ENCODE data around the gene BCAS3.

The BCAS3 gene

GRCh38 chr17:61072648-61073047, 395.0 kb downstream of the BCAS3 start:
- DNase-seq (ENCODE audit: low read depth in 2 of 2), result no peak
- no peak overlapping the region for H3K4me3 ChIP-seq (replicated peaks in 1 of 2; ENCODE audit: low read depth in 2 of 2, low read length in 2 of 2)
- no peak for TF ChIP-seq CTCF (IDR thresholded peaks at IDR 0.05; ENCODE audit: low read depth, low read length)

- TF ChIP-seq CTCF (IDR thresholded peaks at IDR 0.05; ENCODE audit: low read depth, low read length), result no peak
- no peak for DNase-seq (ENCODE audit: low read depth in 2 of 2)
- no peak overlapping the region for H3K4me3 ChIP-seq (replicated peaks in 1 of 2; ENCODE audit: low read depth in 2 of 2, low read length in 2 of 2)
Measured at GRCh38 chr17:61073131-61073530, 395.5 kb downstream of the BCAS3 start.

- no peak for TF ChIP-seq CTCF (IDR thresholded peaks at IDR 0.05; ENCODE audit: low read depth, low read length)
- no peak overlapping the region for H3K4me3 ChIP-seq (replicated peaks in 1 of 2; ENCODE audit: low read depth in 2 of 2, low read length in 2 of 2)
- peak in 1 of 2 donors; percentile 23 for DNase-seq (ENCODE audit: low read depth in 2 of 2)
Measured at GRCh38 chr17:61073799-61074513, 396.3 kb downstream of the BCAS3 start.

- no peak for DNase-seq (ENCODE audit: low read depth in 2 of 2)
- no peak for TF ChIP-seq CTCF (IDR thresholded peaks at IDR 0.05; ENCODE audit: low read depth, low read length)
- H3K4me3 ChIP-seq (replicated peaks in 1 of 2; ENCODE audit: low read depth in 2 of 2, low read length in 2 of 2), result no peak overlapping the region
Measured at GRCh38 chr17:61075988-61076387, 398.3 kb downstream of the BCAS3 start.

- no peak for TF ChIP-seq CTCF (IDR thresholded peaks at IDR 0.05; ENCODE audit: low read depth, low read length)
- DNase-seq (ENCODE audit: low read depth in 2 of 2), result peak; percentile 5 to 60
- no peak overlapping the region for H3K4me3 ChIP-seq (replicated peaks in 1 of 2; ENCODE audit: low read depth in 2 of 2, low read length in 2 of 2)
Measured at GRCh38 chr17:61076621-61077031, 399.0 kb downstream of the BCAS3 start.

- DNase-seq (ENCODE audit: low read depth in 2 of 2), result no peak
- no peak overlapping the region for H3K4me3 ChIP-seq (replicated peaks in 1 of 2; ENCODE audit: low read depth in 2 of 2, low read length in 2 of 2)
- no peak for TF ChIP-seq CTCF (IDR thresholded peaks at IDR 0.05; ENCODE audit: low read depth, low read length)
Measured at GRCh38 chr17:61081959-61082358, 404.3 kb downstream of the BCAS3 start.

- TF ChIP-seq CTCF (IDR thresholded peaks at IDR 0.05; ENCODE audit: low read depth, low read length), result no peak
- no peak overlapping the region for H3K4me3 ChIP-seq (replicated peaks in 1 of 2; ENCODE audit: low read depth in 2 of 2, low read length in 2 of 2)
- DNase-seq (ENCODE audit: low read depth in 2 of 2), result no peak
Measured at GRCh38 chr17:61084260-61084659, 406.6 kb downstream of the BCAS3 start.
